Measurements from ENCODE around the gene CXADR.
"Not testable (repeated sequence)": the region's sequence is repeated elsewhere in the genome, so short reads cannot be mapped to it uniquely, and the experiment has no call there.

CXADR gene

GRCh38 chr21:17512253-17513213 lies at the start of gene CXADR:
TSS of gene CXADR (plus strand) at chr21:17513043. CDS start at chr21:17513130, 87 bp downstream.
- intact Hi-C loops (cut with DNase I): loop anchor here (5.0 to 10.0 kb wide), 3 partner anchors 58 to 125 kb away; no protein-coding TSS in a partner anchor
- DNase-seq: peak; percentile 70 to 98 (median 80)

GRCh38 chr21:17466166-17466565 lies 46.7 kb upstream of the CXADR start:
- DNase-seq: no peak
- intact Hi-C loops (cut with DNase I): no loop called here

GRCh38 chr21:17467392-17467791 lies 45.5 kb upstream of the CXADR start:
- intact Hi-C loops (cut with DNase I): no loop called here
- no peak for DNase-seq

- intact Hi-C loops (cut with DNase I): no loop called here
- DNase-seq: no peak
Observed at GRCh38 chr21:17467829-17468228, 45.0 kb upstream of the CXADR start.

- intact Hi-C loops (cut with DNase I): no loop called here
Observed at GRCh38 chr21:17468698-17469097, 44.1 kb upstream of the CXADR start.

GRCh38 chr21:17469727-17470126 lies 43.1 kb upstream of the CXADR start:
- no peak for DNase-seq
- intact Hi-C loops (cut with DNase I): no loop called here

More at GRCh38 chr21:17468698-17469097, 44.1 kb upstream of the CXADR start:
- DNase-seq: no peak

GRCh38 chr21:17472182-17472581 lies 40.7 kb upstream of the CXADR start:
- DNase-seq: no peak
- intact Hi-C loops (cut with DNase I): no loop called here

- intact Hi-C loops (cut with DNase I): no loop called here
- DNase-seq: no peak
Observed at GRCh38 chr21:17472592-17473271, 40.1 kb upstream of the CXADR start.

- DNase-seq: no peak
- intact Hi-C loops (cut with DNase I): no loop called here
Observed at GRCh38 chr21:17476006-17476405, 36.8 kb upstream of the CXADR start.

- intact Hi-C loops (cut with DNase I); DNase-seq: not testable (repeated sequence)
Observed at GRCh38 chr21:17478156-17478555, 34.7 kb upstream of the CXADR start.

GRCh38 chr21:17479606-17480005 lies 33.2 kb upstream of the CXADR start:
- DNase-seq: no peak
- intact Hi-C loops (cut with DNase I): no loop called here

GRCh38 chr21:17482928-17483327 lies 29.9 kb upstream of the CXADR start:
- DNase-seq: no peak
- intact Hi-C loops (cut with DNase I): no loop called here

GRCh38 chr21:17488620-17489019 lies 24.2 kb upstream of the CXADR start:
- no peak for DNase-seq
- intact Hi-C loops (cut with DNase I): no loop called here

- DNase-seq: not testable (repeated sequence)
Observed at GRCh38 chr21:17489565-17489964, 23.3 kb upstream of the CXADR start.

GRCh38 chr21:17491716-17492414 lies 21.0 kb upstream of the CXADR start:
- no peak for DNase-seq
- intact Hi-C loops (cut with DNase I): no loop called here

More at GRCh38 chr21:17489565-17489964, 23.3 kb upstream of the CXADR start:
- intact Hi-C loops (cut with DNase I): not testable (repeated sequence)

- no peak for DNase-seq
- intact Hi-C loops (cut with DNase I): no loop called here
Observed at GRCh38 chr21:17492415-17493168, 20.3 kb upstream of the CXADR start.

- no peak for DNase-seq
- intact Hi-C loops (cut with DNase I): no loop called here
Observed at GRCh38 chr21:17494051-17494450, 18.8 kb upstream of the CXADR start.

GRCh38 chr21:17495680-17496079 lies 17.2 kb upstream of the CXADR start:
- DNase-seq: no peak
- intact Hi-C loops (cut with DNase I): no loop called here

GRCh38 chr21:17497316-17497715 lies 15.5 kb upstream of the CXADR start:
- DNase-seq: no peak
- intact Hi-C loops (cut with DNase I): no loop called here

GRCh38 chr21:17498586-17498985 lies 14.3 kb upstream of the CXADR start:
- intact Hi-C loops (cut with DNase I): no loop called here
- DNase-seq: no peak
